Activated CD4-positive, alpha-beta T cell treated with anti-CD3 and anti-CD28 coated beads for 36 hours (primary cell): ENCODE data around the gene SMIM15. TPM values are rescaled to one million over a fixed set of nuclear protein-coding genes. Genes with fewer than 3 reads are reported as not detected.
"Not testable (repeated sequence)": the region's sequence is repeated elsewhere in the genome, so short reads cannot be mapped to it uniquely, and the experiment has no call there.

Experiments
- ATAC-seq: fragments of 200-7000 bp; cut with Tn5 transposase; one replicate; pipeline ENCODE4 v1.10.0; 2021; ENCODE audit warnings: mild to moderate bottlenecking, moderate library complexity
- CTCF ChIA-PET: fragments of 350-600 bp; sonication (Branson Sonifier 250); formaldehyde crosslinking; loops from one replicate; lab custom pipeline; 2021; ENCODE audit warnings: antibody characterized with exemption; lab: Charles Lee
- POLR2A ChIA-PET: fragments of 350-600 bp; sonication (Branson Sonifier 250); formaldehyde crosslinking; loops from one replicate; lab custom pipeline; 2021; ENCODE audit warnings: antibody characterized with exemption, inconsistent platforms; lab: Charles Lee
- DNase-seq: peaks from one replicate; pipeline ENCODE4 v3.0.0-alpha.2; 2020
- H3K27ac Mint-ChIP-seq: one replicate; pipeline ENCODE4 v1.8.0; 2021; ENCODE audit warnings: mixed read lengths
- H3K27me3 Mint-ChIP-seq: one replicate; pipeline ENCODE4 v1.8.0; 2021; ENCODE audit warnings: mixed read lengths
- H3K36me3 Mint-ChIP-seq: one replicate; pipeline ENCODE4 v1.8.0; 2021; ENCODE audit warnings: low read depth, mixed read lengths
- H3K4me1 Mint-ChIP-seq: one replicate; pipeline ENCODE4 v1.8.0; 2021; ENCODE audit warnings: mixed read lengths
- H3K4me3 Mint-ChIP-seq: one replicate; pipeline ENCODE4 v1.8.0; 2021; ENCODE audit warnings: mild to moderate bottlenecking, moderate library complexity, mixed read lengths
- H3K9me3 Mint-ChIP-seq: one replicate; pipeline ENCODE4 v1.8.0; 2021; ENCODE audit warnings: low read depth, mixed read lengths
- intact Hi-C, 2 experiments: fragments of 100-400 bp; cut with DNase I in 1 of 2; cut with micrococcal nuclease in 1 of 2; formaldehyde crosslinking; loops; one replicate each; pipeline versions ENCODE4 v1.14.2 to v1.15.1; 2022 to 2024; cut with DNase I, micrococcal nuclease
- total RNA-seq, 2 experiments: library from RNA; stranded (reverse); gene quantifications; one replicate each; pipeline ENCODE4 v1.2.3, GENCODE V29; 2021

SMIM15 gene
- total RNA-seq = 10 to 100 TPM; 73.5 to 84.0 TPM

DNA sequence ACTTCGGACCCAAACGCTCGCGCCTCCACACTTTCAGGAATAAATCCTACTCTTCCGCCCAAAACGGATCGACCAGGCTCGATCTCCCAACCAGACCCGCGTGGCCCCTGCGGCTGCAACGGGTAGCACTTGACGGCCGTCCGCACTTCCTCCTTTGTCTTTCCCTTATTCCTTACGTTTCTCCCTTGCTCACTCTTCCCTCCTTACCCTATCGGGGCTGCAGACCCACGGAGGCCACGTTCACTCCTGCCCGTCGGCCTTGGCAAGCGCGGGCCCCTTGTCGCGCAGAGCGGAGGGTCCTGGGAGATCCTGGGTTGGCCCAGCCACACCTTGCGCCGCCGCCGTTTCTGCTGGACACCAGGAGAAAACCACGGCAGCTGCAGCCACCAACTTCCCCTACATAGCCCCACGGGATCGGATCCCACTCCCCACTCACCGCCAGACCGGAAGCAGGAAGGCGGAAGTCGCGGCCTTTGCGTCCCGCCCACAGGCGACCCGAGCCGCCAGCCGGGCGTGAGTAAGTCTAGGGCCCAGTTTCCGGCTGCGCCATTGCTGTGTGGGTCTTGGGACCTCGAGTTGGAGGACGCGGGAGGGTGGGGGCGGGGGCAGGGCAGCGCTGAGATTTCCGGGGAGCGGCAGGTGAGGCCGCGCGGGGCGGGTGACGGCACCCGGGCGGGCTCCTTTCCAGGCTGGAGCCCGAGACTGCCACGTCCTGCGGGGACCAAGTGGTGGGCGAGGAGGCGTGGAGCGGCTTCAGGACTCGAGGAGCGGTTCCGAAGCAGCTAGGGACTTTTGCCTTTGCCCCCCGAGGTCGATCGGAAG lies at the start of gene SMIM15:
Gene SMIM15, minus strand, starts transcription at position 459 of the 822 bp plus-strand sequence. CDS start 2,297 bp downstream, outside the sequence.
- Mint-ChIP-seq H3K27ac (peak within 1 kb of the TSS; percentile 95), H3K27me3 (no peaks in the 10 kb centered on the region), H3K4me1 (peaks cover 35% of the 10 kb centered on the region), H3K9me3 (peaks cover 5% of the 10 kb centered on the region), H3K36me3 (peaks cover 44% of the 10 kb centered on the region), H3K4me3 (peak within 1 kb of the TSS; percentile 88)
- CTCF ChIA-PET = no interaction called here
- POLR2A ChIA-PET = no interaction called here
- intact Hi-C loops = loop anchor here (1.0 to 10.0 kb wide), 13 partner anchors 40 to 1145 kb away; partner anchors contain the start of genes DEPDC1B (in 1 of the 2), ERCC8 (in 1 of the 2), KIF2A (in 1 of the 2) and NDUFAF2 (in 1 of the 2)
- peak; percentile 91 for DNase-seq
- ATAC-seq = peak; percentile 94

DNA sequence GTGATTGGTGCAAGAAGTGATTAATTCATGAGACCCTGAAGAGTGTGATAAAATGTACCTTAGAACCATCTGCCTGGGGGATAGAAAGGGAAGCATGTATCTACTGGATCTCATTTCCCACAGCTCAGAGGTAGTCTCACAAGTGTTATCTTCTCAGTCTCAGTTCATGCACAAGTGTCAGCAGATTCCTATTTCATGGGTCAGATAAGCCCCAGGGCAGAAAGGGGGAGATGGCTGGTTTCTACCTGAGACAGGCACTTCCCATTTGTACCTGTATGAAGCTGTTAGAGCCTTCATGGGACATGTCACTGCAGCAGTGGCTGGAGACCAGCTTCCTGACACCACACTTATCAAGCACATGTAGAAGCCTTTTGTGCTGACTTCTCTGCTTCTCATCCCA lies 45.6 kb upstream of the SMIM15 start:
- Mint-ChIP-seq H3K27me3 (peaks cover 34% of the 10 kb centered on the region), H3K27ac (no peak overlapping the region), H3K36me3 (peaks cover 1% of the 10 kb centered on the region), H3K4me1 (peaks cover 3% of the 10 kb centered on the region), H3K9me3 (peaks cover 16% of the 10 kb centered on the region), H3K4me3 (no peak overlapping the region)
- no peak for ATAC-seq
- intact Hi-C loops = loop anchor here (10.0 kb wide), 2 partner anchors 127 to 1077 kb away; partner anchors contain the start of gene ZSWIM6 (in 1 of the 2)
- POLR2A ChIA-PET = no interaction called here
- DNase-seq = no peak
- CTCF ChIA-PET = no interaction called here

DNA sequence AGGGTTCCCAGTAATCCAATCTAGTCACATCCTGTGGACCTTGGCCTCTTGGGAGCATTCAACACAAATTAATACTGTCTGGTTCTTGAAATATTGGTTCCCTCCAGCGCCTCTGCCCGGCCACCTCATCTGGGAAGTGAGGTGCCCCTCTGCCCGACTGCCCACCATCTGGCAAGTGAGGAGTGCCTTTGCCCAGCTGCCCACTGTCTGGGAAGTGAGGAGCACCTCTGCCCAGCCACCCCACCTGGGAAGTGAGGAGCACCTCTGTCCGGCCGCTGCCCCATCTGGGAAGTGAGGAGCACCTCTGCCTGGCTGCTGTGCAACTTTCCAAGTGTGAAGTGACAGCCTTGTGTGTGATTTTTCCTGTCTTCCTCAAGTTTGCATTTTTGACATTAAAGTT lies 42.7 kb upstream of the SMIM15 start:
- no peak for ATAC-seq
- Mint-ChIP-seq H3K4me3 (no peak overlapping the region), H3K4me1 (peaks cover 14% of the 10 kb centered on the region), H3K27me3 (peaks cover 31% of the 10 kb centered on the region), H3K27ac (no peak overlapping the region), H3K36me3 (peaks cover 1% of the 10 kb centered on the region), H3K9me3 (peaks cover 16% of the 10 kb centered on the region)
- POLR2A ChIA-PET = no interaction called here
- intact Hi-C loops = loop anchor here (10.0 kb wide), 2 partner anchors 130 to 1080 kb away; partner anchors contain the start of gene ZSWIM6 (in 1 of the 2)
- no peak for DNase-seq
- CTCF ChIA-PET = interaction anchor here (0.5 kb wide), 1 partner anchor 538 kb away, joined by 3 read pairs; no protein-coding TSS in a partner anchor

DNA sequence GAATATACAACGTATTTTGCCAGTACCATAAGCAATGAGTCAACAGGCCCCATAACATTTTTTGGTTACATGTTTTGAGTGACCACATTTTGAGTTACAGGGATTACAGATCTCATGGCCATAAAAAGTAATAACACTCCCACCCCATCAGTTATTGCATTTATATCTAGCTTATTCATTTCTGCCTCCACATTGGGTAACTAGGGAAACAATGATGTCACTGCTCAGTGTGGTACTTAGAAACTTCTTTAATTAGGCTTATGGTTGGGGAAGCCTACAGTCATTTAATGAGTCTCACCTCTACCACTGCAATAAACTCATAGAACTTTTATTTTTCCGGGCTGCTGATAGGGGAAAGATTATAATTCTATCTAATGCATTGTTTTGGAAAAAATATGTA lies 39.9 kb upstream of the SMIM15 start:
- Mint-ChIP-seq H3K9me3 (peaks cover 15% of the 10 kb centered on the region), H3K27ac (no peak overlapping the region), H3K36me3 (peaks cover 5% of the 10 kb centered on the region), H3K27me3 (peaks cover 40% of the 10 kb centered on the region), H3K4me3 (no peak overlapping the region), H3K4me1 (peaks cover 14% of the 10 kb centered on the region)
- ATAC-seq = peak; percentile 92
- POLR2A ChIA-PET = no interaction called here
- no peak for DNase-seq
- intact Hi-C loops = loop anchor here (1.0 to 10.0 kb wide), 7 partner anchors 40 to 1083 kb away; partner anchors contain the start of genes SMIM15 (in 2 of the 2) and ZSWIM6 (in 1 of the 2)
- CTCF ChIA-PET = interaction anchor here (1.0 kb wide), 1 partner anchor 206 kb away, joined by 3 read pairs; no protein-coding TSS in a partner anchor

GRCh38 chr5:61200582-61201155 lies 38.4 kb upstream of the SMIM15 start:
- ChIA-PET POLR2A (no interaction called here), CTCF (interaction anchor here (0.7 kb wide), 1 partner anchor 246 kb away, joined by 3 read pairs; no protein-coding TSS in a partner anchor)
- DNase-seq = no peak
- Mint-ChIP-seq H3K27me3 (peaks cover 39% of the 10 kb centered on the region), H3K9me3 (peaks cover 10% of the 10 kb centered on the region), H3K4me3 (no peak overlapping the region), H3K27ac (no peak overlapping the region), H3K36me3 (peaks cover 3% of the 10 kb centered on the region), H3K4me1 (peaks cover 14% of the 10 kb centered on the region)
- intact Hi-C loops = loop anchor here (5.0 to 10.0 kb wide), 3 partner anchors 134 to 1084 kb away; partner anchors contain the start of gene ZSWIM6 (in 1 of the 2)
- ATAC-seq = no peak

DNA sequence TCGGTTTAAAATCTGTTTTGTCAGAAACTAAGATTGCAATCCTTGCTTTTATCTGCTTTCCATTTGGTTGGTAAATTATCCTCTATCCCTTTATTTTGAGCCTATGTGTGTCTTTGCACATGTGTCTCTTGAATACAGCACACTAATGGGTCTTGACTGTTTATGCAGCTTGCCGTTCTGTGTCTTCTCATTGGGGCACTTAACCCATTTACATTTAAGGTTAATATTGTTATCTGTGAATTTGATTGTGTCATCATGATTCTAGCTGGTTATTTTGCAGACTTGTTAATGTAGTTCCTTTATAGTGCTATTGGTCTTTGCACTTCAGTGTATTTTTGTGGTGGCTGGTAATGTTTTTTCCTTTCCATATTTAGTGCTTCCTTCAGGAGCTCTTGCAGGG lies 36.3 kb upstream of the SMIM15 start:
- Mint-ChIP-seq H3K36me3 (peaks cover 3% of the 10 kb centered on the region), H3K9me3 (peaks cover 6% of the 10 kb centered on the region), H3K4me3 (no peak overlapping the region), H3K27me3 (peaks cover 33% of the 10 kb centered on the region), H3K27ac (no peak overlapping the region), H3K4me1 (peaks cover 14% of the 10 kb centered on the region)
- ATAC-seq (no peak), DNase-seq (no peak)
- CTCF ChIA-PET = no interaction called here
- POLR2A ChIA-PET = no interaction called here
- intact Hi-C loops = no loop called here

- H3K27ac Mint-ChIP-seq, H3K4me3 Mint-ChIP-seq, H3K36me3 Mint-ChIP-seq, H3K4me1 Mint-ChIP-seq, POLR2A ChIA-PET, CTCF ChIA-PET, H3K9me3 Mint-ChIP-seq, intact Hi-C loops, DNase-seq, ATAC-seq: not testable (repeated sequence)
- H3K27me3 Mint-ChIP-seq = peaks cover 13% of the 10 kb centered on the region
Observed at GRCh38 chr5:61187826-61188225, 25.6 kb upstream of the SMIM15 start.

- H3K27ac Mint-ChIP-seq, CTCF ChIA-PET, intact Hi-C loops, H3K36me3 Mint-ChIP-seq, H3K9me3 Mint-ChIP-seq, POLR2A ChIA-PET, ATAC-seq, H3K4me1 Mint-ChIP-seq, H3K4me3 Mint-ChIP-seq, DNase-seq: not testable (repeated sequence)
- H3K27me3 Mint-ChIP-seq = peaks cover 13% of the 10 kb centered on the region
Observed at GRCh38 chr5:61187352-61187751, 25.1 kb upstream of the SMIM15 start.

DNA sequence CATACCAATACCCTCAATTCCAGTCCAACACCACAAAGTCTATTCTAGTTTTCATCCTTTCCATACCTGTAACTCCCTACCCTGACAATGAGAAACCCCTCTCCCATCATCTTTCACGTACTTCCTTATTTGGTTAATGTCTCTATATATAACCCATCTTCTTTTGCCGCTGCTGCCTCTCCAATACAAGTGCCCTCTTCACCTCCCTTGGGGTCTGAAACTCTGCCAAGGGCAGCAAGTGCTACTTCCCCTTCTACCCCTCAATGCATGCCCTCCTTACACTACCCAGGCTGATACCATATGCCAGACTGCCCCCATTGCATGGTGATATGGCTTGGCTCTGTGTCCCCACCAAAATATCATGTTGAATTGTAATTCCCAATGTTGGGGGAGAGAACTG lies 24.4 kb upstream of the SMIM15 start:
- ATAC-seq = no peak
- H3K36me3 Mint-ChIP-seq = no peaks in the 10 kb centered on the region
- intact Hi-C loops = no loop called here

GRCh38 chr5:61184708-61185107 lies 22.4 kb upstream of the SMIM15 start:
- peaks cover 11% of the 10 kb centered on the region for H3K27me3 Mint-ChIP-seq
- peaks cover 6% of the 10 kb centered on the region for H3K9me3 Mint-ChIP-seq
- H3K4me1 Mint-ChIP-seq = peaks cover 2% of the 10 kb centered on the region
- no peak for DNase-seq
- H3K4me3 Mint-ChIP-seq = no peak overlapping the region
- no peak for ATAC-seq
- ChIA-PET POLR2A (no interaction called here), CTCF (no interaction called here)
- no peaks in the 10 kb centered on the region for H3K36me3 Mint-ChIP-seq
- H3K27ac Mint-ChIP-seq = no peak overlapping the region
- intact Hi-C loops = no loop called here

More for the DNA sequence above, 24.4 kb upstream of the SMIM15 start:
- Mint-ChIP-seq H3K27ac (no peak overlapping the region), H3K4me3 (no peak overlapping the region), H3K9me3 (peaks cover 6% of the 10 kb centered on the region), H3K4me1 (no peaks in the 10 kb centered on the region), H3K27me3 (peaks cover 11% of the 10 kb centered on the region)
- no peak for DNase-seq
- CTCF ChIA-PET = no interaction called here
- POLR2A ChIA-PET = no interaction called here

DNA sequence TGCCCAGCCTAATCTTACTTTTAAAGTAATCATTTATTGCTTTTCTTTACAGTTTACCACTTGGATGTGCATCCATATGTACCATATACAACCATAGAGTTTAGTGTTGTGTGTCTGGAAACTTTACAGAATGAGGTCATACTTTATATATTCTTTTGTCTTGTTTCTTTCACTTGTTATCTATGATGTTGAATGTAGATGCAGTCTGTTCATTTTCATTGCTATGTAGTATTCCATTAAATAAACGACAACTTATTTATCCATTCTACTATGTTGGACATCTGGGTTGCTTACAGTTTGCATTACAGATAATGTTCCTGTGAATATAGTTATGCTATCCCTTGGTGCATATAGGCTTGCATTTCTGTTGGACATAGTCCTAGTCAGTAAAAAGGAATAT lies 21.3 kb upstream of the SMIM15 start:
- H3K4me3 Mint-ChIP-seq = no peak overlapping the region
- DNase-seq = no peak
- peaks cover 5% of the 10 kb centered on the region for H3K27me3 Mint-ChIP-seq
- POLR2A ChIA-PET = no interaction called here
- no peaks in the 10 kb centered on the region for H3K36me3 Mint-ChIP-seq
- no peak for ATAC-seq
- CTCF ChIA-PET = no interaction called here
- peaks cover 6% of the 10 kb centered on the region for H3K9me3 Mint-ChIP-seq
- intact Hi-C loops = no loop called here
- peaks cover 2% of the 10 kb centered on the region for H3K4me1 Mint-ChIP-seq
- no peak overlapping the region for H3K27ac Mint-ChIP-seq
